ENCODE data around the gene COL23A1. TPM values are rescaled to one million over a fixed set of nuclear protein-coding genes. Genes with fewer than 3 reads are reported as not detected.

COL23A1 gene
- total RNA-seq, 1 experiment from 2014 or later = not detected

DNA sequence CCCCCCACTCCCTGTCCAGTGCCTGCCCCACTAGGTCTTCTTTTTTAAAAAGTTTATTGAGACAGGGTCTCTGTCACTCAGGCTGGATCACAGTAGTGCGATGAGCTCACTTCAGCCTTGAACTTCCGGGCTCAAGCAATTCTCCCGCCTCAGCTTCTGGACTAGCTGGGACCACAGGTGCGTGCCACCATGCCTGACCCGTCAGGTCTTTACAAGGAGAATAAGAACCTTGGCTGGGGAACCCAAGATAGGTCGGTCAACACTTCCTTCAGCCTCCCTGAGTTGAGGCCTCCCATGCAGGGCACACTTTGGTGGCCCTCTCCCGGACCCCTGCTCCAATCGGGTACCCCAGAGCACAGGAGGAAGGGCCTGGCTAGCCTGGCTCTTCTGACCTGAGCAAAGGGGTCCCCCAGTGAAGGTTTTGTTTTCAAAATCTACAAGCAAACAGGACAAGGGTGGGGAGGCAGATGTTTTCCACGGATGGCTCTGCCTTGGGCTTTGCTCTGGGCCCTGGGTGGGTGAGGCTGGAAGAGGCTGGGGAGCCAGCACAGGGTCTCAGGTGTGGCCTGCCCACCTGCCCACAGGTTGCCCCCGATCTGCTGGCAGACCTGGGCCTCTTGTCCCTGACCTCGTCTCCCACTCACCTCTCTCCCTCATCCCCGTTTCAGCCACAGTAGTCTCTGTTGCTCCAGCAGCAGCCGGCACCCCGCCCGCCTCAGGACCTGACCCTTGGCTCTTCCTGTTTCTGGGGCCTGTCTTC, 248.9 kb downstream of the COL23A1 start:
- no peak for DNase-seq (ENCODE audit: low spot score)

GRCh38 chr5:178340637-178341036, 249.6 kb downstream of the COL23A1 start:
- DNase-seq (ENCODE audit: low spot score) = no peak

- DNase-seq (ENCODE audit: low spot score) = no peak
Measured at GRCh38 chr5:178340187-178340586, 250.0 kb downstream of the COL23A1 start.

DNA sequence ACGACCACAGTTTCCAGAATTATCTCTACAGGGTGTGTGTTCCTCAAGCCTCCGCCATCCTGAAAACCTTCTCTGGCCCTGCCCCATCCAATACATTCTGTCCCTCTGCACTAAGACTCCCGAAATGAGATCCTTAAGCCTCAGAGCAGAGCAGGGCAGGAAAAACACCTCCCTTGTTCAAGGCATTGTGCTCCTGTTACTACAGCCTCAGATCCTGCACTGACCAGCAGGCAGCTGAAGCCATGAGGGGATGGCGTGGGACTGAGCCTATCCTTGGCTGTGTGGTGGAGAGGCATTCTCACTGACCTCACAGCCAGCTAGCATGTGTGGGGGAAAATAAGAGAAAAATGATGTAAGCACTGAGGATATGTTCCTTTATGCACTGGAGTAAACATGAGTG, 250.9 kb downstream of the COL23A1 start:
- DNase-seq (ENCODE audit: low spot score) = no peak

GRCh38 chr5:178338750-178339144, 251.4 kb downstream of the COL23A1 start:
- no peak for DNase-seq (ENCODE audit: low spot score)

GRCh38 chr5:178338126-178338749, 252.0 kb downstream of the COL23A1 start:
- DNase-seq (ENCODE audit: low spot score) = no peak

DNA sequence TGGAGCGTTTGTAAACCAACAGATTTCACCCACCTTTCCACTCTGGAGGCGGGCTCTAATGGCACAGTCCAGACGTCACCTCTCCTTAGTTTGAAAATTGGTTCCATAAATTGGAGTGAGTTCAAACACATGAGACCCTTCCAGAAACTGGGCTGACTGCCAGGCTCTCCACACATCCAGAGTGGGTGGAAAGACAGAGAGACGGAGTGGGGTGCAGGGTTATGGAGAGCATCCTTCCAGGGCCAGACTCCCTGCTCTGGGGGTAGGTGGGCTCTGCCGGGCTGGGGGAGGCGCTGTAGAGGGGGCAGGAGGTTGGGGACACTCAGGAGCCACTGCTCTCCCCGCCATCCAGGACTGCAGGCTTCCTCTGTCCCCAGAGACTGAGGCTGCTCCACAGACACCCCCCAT, 252.9 kb downstream of the COL23A1 start:
- DNase-seq (ENCODE audit: low spot score) = no peak

DNA sequence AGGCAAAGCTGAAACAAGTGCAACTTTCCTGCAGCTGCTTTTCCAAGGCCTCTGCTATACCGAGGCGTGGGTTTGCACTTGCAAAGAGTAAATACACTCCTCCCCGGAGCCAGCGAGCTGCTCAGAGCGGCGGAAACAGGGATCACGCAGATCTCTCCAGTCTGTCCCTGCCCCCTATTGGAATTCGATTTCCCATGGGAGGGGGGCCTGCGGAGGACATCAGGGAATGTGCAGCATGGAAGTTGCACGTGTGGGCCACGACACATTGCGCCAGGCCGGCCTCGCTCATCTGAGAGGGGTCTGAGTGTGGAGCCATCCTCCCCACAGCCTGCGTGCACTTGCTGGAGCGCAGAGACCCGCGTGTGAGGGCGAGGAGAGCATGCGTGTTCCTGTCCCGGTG, 253.3 kb downstream of the COL23A1 start:
- no peak for DNase-seq (ENCODE audit: low spot score)

DNA sequence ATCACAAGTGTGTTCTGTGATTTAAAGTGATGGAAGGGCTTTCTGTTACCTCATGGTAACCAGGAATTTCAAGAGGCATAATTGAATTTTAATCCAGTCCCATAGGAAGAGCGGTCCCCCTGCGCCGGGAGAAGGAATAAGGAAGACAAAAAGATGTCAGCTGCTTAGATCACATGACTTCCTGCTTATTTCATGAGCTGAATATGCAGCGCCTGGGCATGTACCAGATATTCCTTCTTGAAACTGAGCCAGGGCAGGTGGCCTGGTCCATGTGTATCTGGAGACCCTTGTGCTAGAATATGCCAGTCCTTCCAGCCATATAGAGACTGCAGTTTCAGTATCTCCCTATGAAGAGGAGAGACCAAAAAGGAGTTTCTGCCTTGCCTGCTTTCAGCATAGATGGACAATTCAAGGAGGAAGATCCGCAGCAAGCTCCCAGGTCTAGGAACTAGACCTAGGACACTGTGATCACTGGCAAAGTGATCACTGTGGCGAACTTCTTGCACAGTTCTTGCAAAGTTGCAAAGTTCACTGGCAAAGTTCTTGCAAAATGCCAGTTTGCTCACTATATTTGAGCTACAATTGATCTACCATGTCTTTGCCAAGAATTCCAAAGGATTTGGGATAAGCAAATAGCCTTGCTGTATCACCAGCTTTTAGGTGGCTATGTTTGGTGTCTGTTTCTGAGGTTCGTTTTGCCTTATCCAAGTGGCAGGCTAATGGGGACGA, 254.7 kb downstream of the COL23A1 start:
- no peak for DNase-seq (ENCODE audit: low spot score)

DNA sequence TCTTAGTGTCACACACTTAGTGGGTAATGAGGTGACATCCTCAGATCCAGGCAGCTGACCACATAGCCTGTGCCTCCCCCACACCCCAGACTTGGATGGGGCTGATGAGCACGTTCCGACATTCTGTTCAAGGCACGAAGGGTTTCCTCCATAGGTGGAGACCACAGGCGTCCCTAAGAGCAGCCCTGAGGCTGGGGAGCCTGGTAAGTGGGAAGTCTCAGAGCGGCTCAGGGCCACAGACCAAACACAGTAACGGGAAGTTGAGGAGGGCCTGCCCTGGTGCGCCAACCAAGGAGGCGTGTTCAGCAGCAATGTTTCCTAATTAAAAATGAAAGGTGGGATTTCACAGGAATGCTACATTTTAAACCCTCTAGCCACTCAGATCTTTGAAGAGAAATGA, 255.3 kb downstream of the COL23A1 start:
- DNase-seq (ENCODE audit: low spot score) = no peak

DNA sequence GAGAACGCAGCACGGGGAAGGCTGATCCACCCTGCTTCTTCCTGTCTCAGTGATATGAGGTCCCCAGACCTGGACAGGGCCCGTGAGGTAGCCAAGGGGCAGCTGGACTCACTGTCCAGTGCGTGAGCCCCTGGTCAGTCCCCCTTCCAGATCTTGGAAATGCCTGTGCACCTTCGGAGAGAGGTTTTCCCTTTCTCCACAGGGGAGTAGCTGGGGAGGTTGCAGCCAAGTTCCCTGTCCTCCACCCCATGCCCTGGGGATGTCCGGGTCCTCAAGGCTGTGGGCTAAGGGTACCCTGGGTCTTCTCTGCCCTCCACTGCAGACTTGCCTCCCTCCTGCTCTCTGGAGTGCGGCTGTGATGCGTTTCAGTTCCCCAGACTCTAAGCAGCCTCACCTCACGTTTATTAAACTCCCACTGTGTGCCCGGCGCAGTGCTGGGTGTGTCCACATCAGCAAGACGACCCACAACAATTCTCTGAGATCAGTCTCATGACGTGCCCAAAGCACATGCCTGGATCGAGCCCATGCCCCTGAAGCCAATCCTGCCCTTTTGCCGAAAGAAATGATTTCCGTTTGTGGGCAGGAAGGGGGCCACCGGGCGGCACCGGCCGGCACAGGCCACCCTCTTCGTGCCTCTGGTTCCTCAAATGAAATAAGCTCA, 256.2 kb downstream of the COL23A1 start:
- no peak for DNase-seq (ENCODE audit: low spot score)

GRCh38 chr5:178332210-178332641, 258.0 kb downstream of the COL23A1 start:
- DNase-seq (ENCODE audit: low spot score) = no peak

- DNase-seq (ENCODE audit: low spot score) = no peak
Measured at GRCh38 chr5:178331491-178331996, 258.6 kb downstream of the COL23A1 start.

- no peak for DNase-seq (ENCODE audit: low spot score)
Measured at GRCh38 chr5:178330791-178331404, 259.3 kb downstream of the COL23A1 start.

- no peak for DNase-seq (ENCODE audit: low spot score)
Measured at GRCh38 chr5:178328826-178329730, 261.1 kb downstream of the COL23A1 start.

DNA sequence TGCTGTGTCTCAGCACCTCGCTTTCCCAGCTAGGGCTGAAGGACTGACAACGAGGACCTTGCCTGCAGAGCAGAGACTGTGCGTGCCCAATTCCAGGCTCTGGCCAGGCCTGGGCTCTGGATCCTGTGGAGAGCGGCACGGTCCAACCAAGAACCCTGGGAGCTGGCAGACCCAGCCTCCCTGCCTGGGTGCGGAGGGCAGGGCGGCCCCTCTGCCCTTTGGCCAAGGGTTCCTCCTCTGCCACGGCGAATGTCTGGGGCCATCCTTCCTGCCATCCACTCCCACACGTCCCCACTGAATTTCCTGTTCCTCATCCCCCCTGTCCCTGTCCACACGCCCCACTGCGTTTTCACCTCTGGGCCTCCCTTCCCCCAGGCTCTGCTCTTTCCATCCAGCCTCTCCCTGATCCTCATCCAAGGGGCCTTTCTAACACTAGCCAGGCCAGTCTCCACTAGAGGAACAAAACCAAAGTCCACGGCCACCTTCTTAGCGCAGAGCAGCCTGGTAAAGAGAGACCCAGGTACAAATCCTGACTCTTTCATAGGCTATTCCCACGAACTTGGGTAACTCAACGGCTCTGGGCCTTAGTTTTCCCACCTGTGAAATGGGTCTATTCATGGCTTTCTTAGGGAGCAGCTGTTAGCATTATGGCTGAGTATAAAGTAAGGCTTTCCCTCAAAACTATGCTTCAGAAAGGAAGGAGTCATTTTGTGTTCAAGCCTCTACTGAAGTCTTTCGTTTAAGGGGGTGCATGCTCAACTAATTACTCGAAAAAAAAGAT, 262.1 kb downstream of the COL23A1 start:
- DNase-seq (ENCODE audit: low spot score) = no peak

DNA sequence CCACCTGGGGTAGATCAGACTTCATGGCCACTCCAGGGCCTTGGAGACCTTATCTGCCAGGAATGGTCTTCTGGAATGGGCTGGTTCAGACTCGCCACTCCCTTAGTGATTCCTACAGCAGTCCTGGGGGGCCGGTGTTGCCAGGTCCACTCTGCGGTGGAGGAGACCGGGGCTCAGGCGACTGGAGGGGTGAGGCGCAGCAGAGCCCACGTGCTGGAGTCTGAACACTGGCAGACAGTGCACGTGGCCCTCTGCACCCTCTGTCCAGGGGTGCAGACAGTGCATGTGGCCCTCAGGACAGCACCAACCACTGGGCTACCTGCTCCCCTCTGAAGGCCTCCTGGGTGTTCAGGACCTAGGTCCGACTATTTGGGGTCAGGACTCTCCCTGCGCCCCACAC, 262.7 kb downstream of the COL23A1 start:
- DNase-seq (ENCODE audit: low spot score) = no peak

DNA sequence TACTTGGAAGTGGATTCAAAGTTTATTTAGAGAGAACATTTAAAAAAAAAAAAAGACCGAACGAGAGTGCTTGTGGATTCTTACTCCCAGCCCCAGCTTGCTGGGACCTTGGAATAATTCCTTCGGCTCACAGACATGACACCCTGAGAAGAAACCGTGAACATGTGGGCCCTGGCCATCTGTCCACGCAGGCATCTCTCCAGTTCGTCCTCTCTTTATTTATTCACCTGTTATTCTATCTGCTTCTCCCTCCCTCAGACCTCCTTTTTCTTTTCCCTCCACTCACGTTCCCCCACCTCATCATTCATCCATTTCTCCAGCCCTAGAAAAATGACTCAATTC, 263.8 kb downstream of the COL23A1 start:
- DNase-seq (ENCODE audit: low spot score) = no peak

GRCh38 chr5:178325679-178326373, 264.4 kb downstream of the COL23A1 start:
- DNase-seq (ENCODE audit: low spot score) = no peak

Measured in A172 (cell line).